GM18861 (cell line): Measurements from ENCODE around the gene ICE1.
"Not testable (repeated sequence)": the region's sequence is repeated elsewhere in the genome, so short reads cannot be mapped to it uniquely, and the experiment has no call there.

ENCODE experiments used
- ATAC-seq: cut with Tn5 transposase; IDR thresholded peaks from one replicate; pipeline ENCODE4 v1.9.1; 2021; ENCODE audit not compliant: unreplicated experiment

ICE1 gene

GRCh38 chr5:5437227-5438172 is 15.0 kb downstream of the ICE1 start:
- ATAC-seq, result no peak

- no peak for ATAC-seq
These were observed 29.4 kb downstream of the ICE1 start for GRCh38 chr5:5451863-5452262.

GRCh38 chr5:5453131-5453530 is 30.7 kb downstream of the ICE1 start:
- ATAC-seq, result no peak

- ATAC-seq, result no peak
These were observed 31.9 kb downstream of the ICE1 start for GRCh38 chr5:5454391-5454790.

- ATAC-seq, result no peak
These were observed 34.4 kb downstream of the ICE1 start for GRCh38 chr5:5456858-5457257.

- no peak for ATAC-seq
These were observed 37.8 kb downstream of the ICE1 start for GRCh38 chr5:5460311-5460710.

GRCh38 chr5:5461012-5461411 is 38.5 kb downstream of the ICE1 start:
- ATAC-seq, result no peak

- no peak for ATAC-seq
These were observed 41.7 kb downstream of the ICE1 start for GRCh38 chr5:5464036-5464715.

- ATAC-seq, result no peak
These were observed 43.8 kb downstream of the ICE1 start for GRCh38 chr5:5466227-5466626.

GRCh38 chr5:5467737-5468136 is 45.3 kb downstream of the ICE1 start:
- no peak for ATAC-seq

GRCh38 chr5:5470933-5471332 is 48.5 kb downstream of the ICE1 start:
- no peak for ATAC-seq

- no peak for ATAC-seq
These were observed 50.7 kb downstream of the ICE1 start for GRCh38 chr5:5473226-5473625.

- no peak for ATAC-seq
These were observed 52.5 kb downstream of the ICE1 start for GRCh38 chr5:5474961-5475360.

GRCh38 chr5:5475975-5476374 is 53.5 kb downstream of the ICE1 start:
- no peak for ATAC-seq

GRCh38 chr5:5479578-5479977 is 57.1 kb downstream of the ICE1 start:
- not testable (repeated sequence) for ATAC-seq

- ATAC-seq, result no peak
These were observed 58.1 kb downstream of the ICE1 start for GRCh38 chr5:5480481-5481111.

GRCh38 chr5:5481206-5481605 is 58.7 kb downstream of the ICE1 start:
- no peak for ATAC-seq

- ATAC-seq, result no peak
These were observed 59.2 kb downstream of the ICE1 start for GRCh38 chr5:5481633-5482032.

GRCh38 chr5:5483350-5483749 is 60.9 kb downstream of the ICE1 start:
- no peak for ATAC-seq

GRCh38 chr5:5483880-5484598 is 61.6 kb downstream of the ICE1 start:
- ATAC-seq, result no peak

- ATAC-seq, result no peak
These were observed 63.6 kb downstream of the ICE1 start for GRCh38 chr5:5486122-5486521.
